MCF 10A (cell line): ENCODE measurements around the gene GET4. TPM values are rescaled to one million over a fixed set of nuclear protein-coding genes. Genes with fewer than 3 reads are reported as not detected.

Source experiments
- BruUV-seq: library from RNA; stranded (reverse); fragments of 400-500 nt; replicated peaks from 2 replicates; lab custom pipeline; 2021; lab: Mats Ljungman, UMichigan
- CTCF ChIA-PET: fragments of 300-600 bp; sonication (Branson Sonifier 250); formaldehyde crosslinking; extraction: SDS; loops from one replicate; lab custom pipeline; 2021; ENCODE audit warnings: antibody characterized with exemption, inconsistent platforms; lab: Yijun Ruan, JAX
- POLR2A ChIA-PET: fragments of 300-600, 350-650 bp; sonication (Branson Sonifier 250); formaldehyde crosslinking; extraction: SDS; loops from one replicate; lab custom pipeline; 2020; ENCODE audit warnings: antibody characterized with exemption, inconsistent platforms; lab: Yijun Ruan, JAX
- DNase-seq: peaks from one replicate; pipeline ENCODE4 v3.0.0-alpha.2; 2018; ENCODE audit not compliant: unreplicated experiment
- H3K27ac Mint-ChIP-seq: one replicate; pipeline ENCODE4 v1.8.0; 2022; ENCODE audit warnings: mild to moderate bottlenecking, low read depth, mixed read lengths; ENCODE audit not compliant: unreplicated experiment
- H3K27me3 Mint-ChIP-seq: one replicate; pipeline ENCODE4 v1.8.0; 2022; ENCODE audit warnings: mixed read lengths; ENCODE audit not compliant: insufficient read depth, unreplicated experiment
- H3K36me3 Mint-ChIP-seq: one replicate; pipeline ENCODE4 v1.8.0; 2022; ENCODE audit warnings: mild to moderate bottlenecking, moderate library complexity, mixed read lengths; ENCODE audit not compliant: insufficient read depth, unreplicated experiment
- H3K4me1 Mint-ChIP-seq: one replicate; pipeline ENCODE4 v1.8.0; 2022; ENCODE audit warnings: mixed read lengths; ENCODE audit not compliant: insufficient read depth, unreplicated experiment
- H3K4me3 Mint-ChIP-seq: one replicate; pipeline ENCODE4 v1.8.0; 2022; ENCODE audit warnings: mild to moderate bottlenecking, moderate library complexity, mixed read lengths; ENCODE audit not compliant: unreplicated experiment
- H3K9me3 Mint-ChIP-seq: one replicate; pipeline ENCODE4 v1.8.0; 2022; ENCODE audit warnings: mixed read lengths; ENCODE audit not compliant: unreplicated experiment
- CTCF ChIP-seq: fragments of 200-600 bp; IDR thresholded peaks from one replicate; pipeline ENCODE4 v1.8.0; 2022; ENCODE audit warnings: antibody characterized with exemption, mild to moderate bottlenecking; ENCODE audit not compliant: unreplicated experiment
- intact Hi-C: fragments of 100-400 bp; cut with micrococcal nuclease; formaldehyde crosslinking; loops from 2 replicates; pipeline ENCODE4 v1.14.1; 2022
- total RNA-seq: library from RNA; stranded (reverse); gene quantifications from 2 replicates; pipeline ENCODE4 v1.2.3, GENCODE V29; 2022

Gene GET4
- total RNA-seq, 1 experiment from 2014 or later, result 32.6 TPM

GRCh38 chr7:835485-836401, 40.6 kb upstream of the GET4 start:
- Mint-ChIP-seq H3K4me1 (peaks cover 39% of the 10 kb centered on the region), H3K27ac (peak overlapping the region; percentile 100), H3K9me3 (no peaks in the 10 kb centered on the region), H3K36me3 (peaks cover 52% of the 10 kb centered on the region), H3K27me3 (no peaks in the 10 kb centered on the region), H3K4me3 (peak overlapping the region; percentile 28)
- DNase-seq, result peak; percentile 76
- BruUV-seq, result no TSS peak
- CTCF ChIA-PET, result interaction anchor here (0.7 to 5.0 kb wide), 11 partner anchors 11 to 216 kb away, joined by 3 to 39 read pairs (median 5); no protein-coding TSS in a partner anchor
- intact Hi-C loops, result loop anchor here (1.0 kb wide), 2 partner anchors 32 to 49 kb away; no protein-coding TSS in a partner anchor
- no peak for TF ChIP-seq CTCF
- POLR2A ChIA-PET, result interaction anchor here (0.7 to 8.3 kb wide), 10 partner anchors 11 to 99 kb away, joined by 3 to 185 read pairs (median 8); partner anchors contain the start of gene GET4

- peak; percentile 46 for TF ChIP-seq CTCF
- CTCF ChIA-PET, result interaction anchor here (0.7 to 5.0 kb wide), 12 partner anchors 10 to 217 kb away, joined by 3 to 39 read pairs (median 6); no protein-coding TSS in a partner anchor
- Mint-ChIP-seq H3K4me1 (peaks cover 33% of the 10 kb centered on the region), H3K9me3 (no peaks in the 10 kb centered on the region), H3K4me3 (peak overlapping the region; percentile 28), H3K27me3 (no peaks in the 10 kb centered on the region), H3K27ac (peak overlapping the region; percentile 100), H3K36me3 (peaks cover 59% of the 10 kb centered on the region)
- intact Hi-C loops, result loop anchor here (1.0 kb wide), 2 partner anchors 31 to 50 kb away; no protein-coding TSS in a partner anchor
- POLR2A ChIA-PET, result interaction anchor here (0.7 to 8.3 kb wide), 9 partner anchors 10 to 99 kb away, joined by 3 to 185 read pairs (median 6); partner anchors contain the start of gene GET4
- BruUV-seq, result no TSS peak
- DNase-seq, result peak; percentile 75
Measured at GRCh38 chr7:836429-836828, 39.9 kb upstream of the GET4 start.

- Mint-ChIP-seq H3K27ac (peak overlapping the region; percentile 100), H3K9me3 (no peaks in the 10 kb centered on the region), H3K4me1 (peaks cover 31% of the 10 kb centered on the region), H3K27me3 (no peaks in the 10 kb centered on the region), H3K36me3 (peaks cover 65% of the 10 kb centered on the region), H3K4me3 (no peak overlapping the region)
- intact Hi-C loops, result no loop called here
- CTCF ChIA-PET, result interaction anchor here (0.6 to 5.0 kb wide), 11 partner anchors 10 to 471 kb away, joined by 3 to 39 read pairs (median 5); no protein-coding TSS in a partner anchor
- BruUV-seq, result no TSS peak
- TF ChIP-seq CTCF, result no peak
- POLR2A ChIA-PET, result interaction anchor here (0.7 to 8.3 kb wide), 8 partner anchors 9 to 39 kb away, joined by 3 to 185 read pairs (median 8); partner anchors contain the start of gene GET4
- no peak for DNase-seq
Measured at GRCh38 chr7:837001-837400, 39.4 kb upstream of the GET4 start.
